HG02938 (cell line): ENCODE results near the gene ZSCAN10.
"Not testable (repeated sequence)": the region's sequence is repeated elsewhere in the genome, so short reads cannot be mapped to it uniquely, and the experiment has no call there.

Experiments
- ATAC-seq: cut with Tn5 transposase; IDR thresholded peaks from one replicate; pipeline ENCODE4 v1.9.1; 2021; ENCODE audit warnings: mild to moderate bottlenecking, moderate library complexity; ENCODE audit not compliant: unreplicated experiment

The ZSCAN10 gene

DNA sequence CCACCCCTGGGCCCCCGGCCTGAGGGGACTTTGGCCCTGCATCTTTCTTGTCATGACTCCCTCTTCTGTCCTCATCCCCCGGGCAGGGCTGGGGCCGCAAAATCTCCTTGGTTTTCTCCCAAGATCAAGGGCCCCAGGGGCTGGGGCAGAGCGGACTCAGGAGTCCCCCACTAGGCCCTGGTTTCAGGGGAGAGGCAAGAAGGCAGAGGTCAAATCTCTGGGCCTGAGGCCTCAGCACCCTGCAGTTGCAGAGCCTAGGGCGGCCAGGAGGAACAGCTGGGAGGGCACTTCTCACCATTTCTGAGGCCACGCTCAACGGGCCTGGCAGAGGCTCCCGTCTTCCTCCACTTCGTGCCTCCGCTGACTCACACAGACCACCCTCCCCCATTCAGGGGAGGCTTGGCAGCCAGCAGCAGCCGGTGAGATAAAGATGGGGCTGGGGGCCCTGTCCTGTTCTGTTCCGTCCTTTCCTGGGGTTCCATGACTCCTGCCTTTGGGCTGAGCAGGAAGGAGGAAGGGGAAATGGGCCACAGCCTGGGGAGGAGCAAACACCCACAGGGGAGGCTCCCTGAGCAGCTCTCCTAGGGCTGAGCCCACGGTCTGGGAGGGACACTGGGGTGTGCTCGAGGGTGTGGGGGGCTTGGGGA, 12.4 kb downstream of the ZSCAN10 start:
- no peak for ATAC-seq

DNA sequence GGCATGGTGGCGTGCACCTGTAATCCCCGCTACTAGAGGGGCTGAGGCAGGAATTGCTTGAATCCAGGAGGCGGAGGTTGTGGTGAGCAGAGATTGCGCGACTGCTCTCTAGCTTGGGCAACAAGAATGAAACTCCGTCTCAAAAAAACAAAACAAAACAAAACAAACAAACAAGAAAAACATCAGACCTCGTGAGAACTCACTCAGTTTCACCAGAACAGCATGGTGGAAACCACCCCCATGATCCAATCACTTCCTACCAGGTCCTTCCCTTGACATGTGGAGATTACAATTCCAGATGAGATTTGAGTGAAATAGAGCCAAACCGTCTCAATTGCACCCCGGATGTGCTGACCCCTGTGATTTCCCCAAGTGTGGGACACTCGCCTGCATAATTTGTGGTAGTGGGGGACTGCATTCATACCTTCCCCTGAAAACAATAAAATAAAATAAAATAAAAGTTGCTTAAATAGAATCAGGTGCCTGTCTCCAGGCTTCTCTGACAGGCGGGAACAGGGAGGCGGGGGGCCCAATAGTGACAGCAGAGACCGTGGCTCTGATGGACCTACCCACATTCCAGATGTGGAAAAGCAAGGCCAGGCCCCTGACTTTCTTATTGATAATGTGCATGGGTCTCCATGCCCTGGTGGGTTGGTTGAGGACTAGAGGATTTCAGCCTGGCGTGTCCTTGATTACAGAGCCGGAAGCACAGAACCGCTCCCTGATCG, 13.1 kb downstream of the ZSCAN10 start:
- ATAC-seq: no peak

DNA sequence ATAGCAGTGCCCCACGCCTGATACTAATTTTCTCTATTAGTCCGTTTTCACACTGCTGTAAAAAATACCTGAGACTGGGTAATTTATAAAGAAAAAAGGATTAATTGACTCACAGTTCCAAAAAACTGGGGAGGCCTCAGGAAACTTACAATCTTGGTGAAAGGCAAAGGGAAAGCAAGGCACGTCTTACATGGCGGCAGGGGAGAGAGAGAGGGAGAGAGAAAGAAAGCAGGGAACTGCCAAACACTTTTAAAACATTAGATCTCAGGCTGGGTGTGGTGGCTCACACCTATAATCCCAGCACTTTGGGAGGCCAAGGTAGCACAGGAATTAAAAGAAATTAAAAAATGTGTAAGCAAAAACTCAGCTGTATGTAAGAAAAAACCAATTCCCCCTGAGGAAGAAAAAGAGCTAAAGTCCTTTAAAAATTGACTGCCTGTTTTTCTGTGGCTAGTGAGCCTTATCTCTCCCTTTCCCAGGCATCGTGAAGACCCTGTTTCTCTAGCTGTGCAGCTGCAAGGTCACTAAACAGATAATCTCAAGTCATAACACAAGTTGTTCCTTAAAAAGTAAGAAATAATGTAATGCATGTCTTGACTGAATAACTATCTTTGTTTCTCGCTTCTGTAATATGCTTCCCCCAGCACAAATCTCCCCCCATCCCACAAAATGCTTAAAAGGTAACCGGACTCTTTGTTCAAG, 14.0 kb downstream of the ZSCAN10 start:
- no peak for ATAC-seq

DNA sequence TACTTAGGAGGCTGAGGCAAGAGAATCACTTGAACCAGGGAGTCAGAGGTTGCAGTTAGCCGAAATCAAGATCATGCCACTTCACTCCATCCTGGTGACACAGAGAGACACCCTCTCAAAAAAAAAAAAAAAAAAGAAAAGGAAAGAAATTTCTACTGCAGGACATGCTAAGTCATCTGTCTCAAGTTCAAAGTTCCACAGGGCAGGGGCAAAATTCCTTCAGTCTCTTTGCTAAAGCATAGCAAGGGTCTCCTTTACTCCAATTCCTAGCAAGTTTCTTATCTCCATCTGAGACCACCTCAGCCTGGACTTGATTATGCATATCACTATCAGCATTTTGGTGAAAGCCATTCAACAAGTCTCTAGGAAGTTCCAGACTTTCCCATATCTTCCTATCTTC, 14.6 kb downstream of the ZSCAN10 start:
- no peak for ATAC-seq

GRCh38 chr16:3083408-3083807, 15.7 kb downstream of the ZSCAN10 start:
- ATAC-seq: not testable (repeated sequence)

- ATAC-seq: not testable (repeated sequence)
Observed at GRCh38 chr16:3081957-3082356, 17.1 kb downstream of the ZSCAN10 start.

DNA sequence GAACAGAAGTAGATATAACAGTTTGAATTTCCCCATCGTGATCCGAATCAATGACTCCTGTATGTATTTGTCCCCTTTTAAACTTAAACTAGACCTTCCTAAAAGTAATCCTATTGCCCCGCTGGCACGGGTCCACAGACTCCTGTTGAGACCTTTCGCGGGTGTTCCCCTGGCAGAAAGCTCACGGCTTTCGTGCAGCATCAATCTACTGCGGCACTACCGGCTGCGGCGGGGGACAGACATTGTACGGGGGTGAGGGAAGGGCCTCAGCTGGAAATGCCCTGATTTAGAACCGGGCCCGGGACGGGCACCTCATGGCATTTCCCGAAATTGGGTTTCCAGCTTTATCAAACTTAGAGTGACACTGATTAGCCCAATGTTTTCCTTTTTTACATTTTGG, 19.1 kb downstream of the ZSCAN10 start:
- ATAC-seq: no peak

- ATAC-seq: no peak
Observed at GRCh38 chr16:3076577-3076976, 22.5 kb downstream of the ZSCAN10 start.

DNA sequence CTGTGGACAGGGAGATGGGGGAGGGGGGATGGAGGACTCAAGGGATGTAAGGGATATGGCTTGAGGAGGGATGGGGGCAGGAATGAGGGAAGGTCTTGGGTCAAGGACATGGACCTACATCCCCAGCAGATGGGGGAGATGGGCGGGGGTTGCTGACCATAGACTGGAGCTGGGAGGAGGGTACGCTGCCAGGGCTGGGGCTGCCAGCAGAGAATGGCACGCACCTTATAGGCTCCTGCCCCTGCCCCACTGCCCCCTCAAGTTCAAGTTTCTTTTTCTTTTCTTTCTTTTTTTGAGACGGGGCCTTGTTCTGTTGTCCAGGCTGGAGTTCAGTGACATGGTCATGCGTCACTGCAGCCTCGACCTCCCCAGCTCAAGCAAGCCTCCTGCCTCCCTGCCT, 23.1 kb downstream of the ZSCAN10 start:
- ATAC-seq: not testable (repeated sequence)

DNA sequence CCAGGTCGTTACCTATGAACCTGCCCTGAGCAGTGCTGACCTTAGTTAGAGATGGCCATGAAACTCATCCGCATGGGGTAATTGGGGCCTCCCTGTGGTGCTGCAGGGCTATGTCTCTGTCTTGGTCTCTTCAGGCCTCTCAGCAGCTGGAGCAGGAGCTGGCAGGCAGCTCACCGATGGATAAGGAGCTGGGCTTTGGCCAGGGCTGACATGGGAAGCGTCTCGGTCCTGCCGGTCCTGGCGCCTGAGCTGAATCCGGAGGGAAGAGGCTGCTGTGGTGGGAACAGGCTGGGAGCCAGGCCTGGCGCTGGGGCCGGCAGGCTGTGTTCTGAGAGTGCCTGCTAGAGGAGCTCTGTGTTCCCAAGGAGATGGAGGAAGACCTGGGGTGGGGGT, 23.6 kb downstream of the ZSCAN10 start:
- no peak for ATAC-seq

DNA sequence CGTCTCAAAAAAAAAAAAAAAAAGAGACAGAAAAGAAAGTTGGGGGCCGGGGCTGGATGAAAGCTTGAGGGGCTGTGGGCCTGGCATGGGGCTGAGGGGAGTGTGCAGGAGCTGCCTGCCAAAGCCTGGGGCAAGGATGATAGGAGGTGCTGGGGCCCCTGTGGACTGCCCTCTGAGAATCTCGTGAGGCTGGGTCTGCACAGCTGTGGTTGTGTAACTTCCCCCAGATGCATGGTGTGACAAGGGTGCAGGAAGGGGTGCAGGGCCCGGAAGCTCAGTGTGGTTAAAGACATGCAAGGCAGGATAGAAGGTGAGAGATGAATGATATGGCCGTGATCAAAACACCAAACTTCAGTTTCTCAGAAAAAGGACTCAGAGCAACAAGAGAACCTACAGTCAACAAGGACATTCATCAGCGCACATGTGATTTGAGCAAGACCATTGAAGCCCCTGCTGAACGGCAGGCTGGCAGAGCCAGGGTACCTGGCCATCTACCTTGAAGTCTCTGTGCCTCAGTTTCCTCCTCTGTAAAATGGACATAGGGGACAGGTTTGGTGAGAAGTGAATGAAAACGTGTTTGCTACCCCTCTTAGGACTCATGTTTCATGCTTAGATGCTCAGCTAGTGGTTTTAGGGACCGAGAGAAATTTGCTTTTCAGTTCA, 24.1 kb downstream of the ZSCAN10 start:
- ATAC-seq: peak; percentile 69

DNA sequence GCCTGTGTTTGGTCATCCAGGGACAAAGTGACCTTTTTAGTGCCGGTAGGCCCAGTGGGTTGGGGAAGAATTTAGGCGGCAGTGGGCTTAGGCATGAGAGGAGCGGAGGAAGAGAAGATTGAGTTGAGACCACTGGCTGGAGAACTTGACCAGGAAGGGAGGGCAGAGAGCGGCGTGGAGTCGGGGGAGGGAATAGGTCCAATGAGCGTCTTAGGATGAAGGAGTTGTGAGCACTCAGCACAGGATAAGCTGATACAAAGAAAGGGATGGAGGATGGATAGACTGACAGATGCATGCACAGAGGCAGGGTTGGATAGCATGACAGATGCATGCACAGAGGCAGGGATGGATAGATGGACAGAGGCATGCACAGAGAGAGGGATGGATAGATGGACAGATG, 25.6 kb downstream of the ZSCAN10 start:
- no peak for ATAC-seq

DNA sequence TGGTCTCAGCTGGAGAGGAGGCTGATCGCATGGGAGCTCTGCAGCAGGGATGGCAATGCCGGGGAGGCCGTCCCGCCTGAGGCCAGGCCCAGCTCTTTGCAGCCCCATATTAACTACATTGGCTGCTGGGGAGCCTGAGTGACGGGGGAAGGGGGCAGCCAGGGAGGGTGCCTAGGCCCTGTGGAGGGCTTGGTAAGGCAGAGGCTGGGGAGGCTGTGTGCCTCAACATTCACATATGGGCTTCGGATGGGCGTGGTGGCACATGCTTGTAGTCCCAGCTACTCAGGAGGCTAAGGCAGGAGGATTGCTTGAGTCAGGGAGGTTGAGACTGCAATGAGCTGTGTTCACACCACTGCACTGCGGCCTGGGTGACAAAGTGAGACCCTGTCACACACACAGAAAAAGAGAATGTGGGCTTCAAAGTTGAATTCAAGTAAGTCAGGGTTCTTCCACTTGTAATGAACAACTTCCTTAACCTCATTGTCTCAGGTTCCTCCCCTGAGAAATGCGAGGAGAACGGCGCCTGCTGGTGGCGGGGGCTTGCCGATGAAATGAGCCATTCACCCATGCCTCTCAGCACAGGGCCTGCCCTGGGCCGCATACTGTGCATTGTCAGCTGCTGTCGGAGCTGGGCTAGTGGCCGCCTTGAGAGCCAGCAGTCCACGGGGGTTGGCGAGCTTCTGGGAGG, 26.4 kb downstream of the ZSCAN10 start:
- not testable (repeated sequence) for ATAC-seq

- ATAC-seq: not testable (repeated sequence)
Observed at GRCh38 chr16:3072148-3072547, 26.9 kb downstream of the ZSCAN10 start.

DNA sequence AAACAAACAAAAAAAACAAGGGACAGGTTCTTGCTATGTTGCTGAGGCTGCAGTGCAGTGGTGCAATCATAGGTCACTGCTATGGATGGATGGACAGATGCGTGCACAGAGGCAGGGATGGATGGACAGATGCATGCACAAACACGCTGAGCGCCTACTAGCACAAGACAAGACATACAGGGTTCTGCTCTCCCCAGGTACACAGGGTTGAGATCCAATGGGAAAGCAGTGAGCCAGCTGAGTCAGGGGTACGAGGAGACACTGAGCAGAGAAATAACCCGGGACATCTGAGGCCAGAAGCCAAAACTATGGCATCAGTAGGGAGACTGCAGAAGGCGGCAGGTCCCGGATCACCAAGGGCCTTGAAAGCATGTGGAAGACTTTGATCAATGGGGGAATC, 27.4 kb downstream of the ZSCAN10 start:
- no peak for ATAC-seq

GRCh38 chr16:3070608-3071111, 28.4 kb downstream of the ZSCAN10 start:
- no peak for ATAC-seq

- ATAC-seq: not testable (repeated sequence)
Observed at GRCh38 chr16:3069146-3069545, 29.9 kb downstream of the ZSCAN10 start.

DNA sequence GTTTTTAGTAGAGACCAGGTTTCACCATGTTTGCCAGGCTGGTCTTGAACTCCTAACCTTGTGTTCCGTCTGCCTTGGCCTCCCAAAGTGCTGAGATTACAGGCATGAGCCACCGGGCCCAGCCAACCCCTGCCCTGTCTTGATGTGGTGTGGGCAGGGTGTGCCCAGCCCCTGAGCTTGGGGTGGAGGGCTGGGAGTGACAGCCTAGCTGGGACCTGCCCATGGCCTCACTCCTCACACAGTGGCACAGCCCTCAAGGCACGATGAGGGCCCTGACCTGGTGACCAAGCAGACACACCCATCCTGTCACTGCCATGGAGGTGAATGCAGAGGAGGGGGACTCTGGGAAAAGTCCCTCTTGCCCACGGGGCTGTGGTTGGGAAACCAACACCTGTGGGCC, 30.6 kb downstream of the ZSCAN10 start:
- no peak for ATAC-seq

- no peak for ATAC-seq
Observed at GRCh38 chr16:3066440-3066748, 32.7 kb downstream of the ZSCAN10 start.

- ATAC-seq: no peak
Observed at GRCh38 chr16:3065742-3066439, 33.2 kb downstream of the ZSCAN10 start.
